ENCODE data around the gene GASK1A. TPM values are rescaled to one million over a fixed set of nuclear protein-coding genes. Genes with fewer than 3 reads are reported as not detected.

Gene GASK1A
- total RNA-seq, 1 experiment from 2014 or later, result 5.4 TPM

GRCh38 chr3:43015991-43016865 is 37.1 kb downstream of the GASK1A start:
- H3K79me2 ChIP-seq (ENCODE audit: insufficient read depth, low read length), result no peaks in the 10 kb centered on the region
- H3K4me2 ChIP-seq (ENCODE audit: insufficient read depth, insufficient read length, low read length), result no peak overlapping the region
- H3K18ac ChIP-seq (ENCODE audit: insufficient read length, low read depth, low read length), result peak overlapping the region; percentile 40
- H3K14ac ChIP-seq (ENCODE audit: insufficient read depth, low read length), result no peak overlapping the region
- no peak for TF ChIP-seq CTCF (conservative IDR thresholded peaks at IDR 0.05)
- no peaks in the 10 kb centered on the region for H4K20me1 ChIP-seq (ENCODE audit: control insufficient read depth, insufficient read depth, insufficient read length)
- no peak overlapping the region for H3K56ac ChIP-seq (ENCODE audit: insufficient read length, low read depth, low read length)
- H3K9me3 ChIP-seq (ENCODE audit: control insufficient read depth, low read depth, low read length), result no peaks in the 10 kb centered on the region
- H4K91ac ChIP-seq (ENCODE audit: insufficient read length, low read depth, low read length), result no peak overlapping the region
- no peaks in the 10 kb centered on the region for H3K23me2 ChIP-seq (ENCODE audit: insufficient read length, low read depth, low read length, poor library complexity, severe bottlenecking)
- H2AFZ ChIP-seq (ENCODE audit: low read length), result no peak overlapping the region
- no peak overlapping the region for H4K5ac ChIP-seq (ENCODE audit: insufficient read length, low read depth, low read length)
- H2BK120ac ChIP-seq (ENCODE audit: low read depth, low read length, poor library complexity, severe bottlenecking), result no peak overlapping the region
- Mint-ChIP-seq H3K4me3 (no peak overlapping the region), H3K36me3 (ENCODE audit: insufficient read depth in 1 of 3, low read depth in 3 of 3) (peaks cover 0 to 2% (median 0%) of the 10 kb centered on the region in 3 experiments; a peak in 1 of 7 replicates), H3K9me3 (peaks cover 0 to 1% of the 10 kb centered on the region in 2 experiments; a peak in 3 of 5 replicates), H3K4me1 (no peaks in the 10 kb centered on the region), H3K27me3 (ENCODE audit: low read depth) (peaks cover 3% of the 10 kb centered on the region), H3K27ac (no peak overlapping the region)
- no peak overlapping the region for H2AK5ac ChIP-seq (ENCODE audit: insufficient read length, low read length)
- no peak overlapping the region for H3T11ph ChIP-seq (ENCODE audit: low read length)
- H3K27me3 ChIP-seq (ENCODE audit: insufficient read depth, low read length), result no peaks in the 10 kb centered on the region
- no peak overlapping the region for H2BK15ac ChIP-seq (ENCODE audit: low read depth, low read length)
- H2BK20ac ChIP-seq (ENCODE audit: low read depth, low read length, poor library complexity, severe bottlenecking), result no peak overlapping the region
- H3K4me1 ChIP-seq (ENCODE audit: insufficient read depth, low read length), result no peaks in the 10 kb centered on the region
- no peak for DNase-seq
- H4K8ac ChIP-seq (replicated peaks; ENCODE audit: insufficient read length, low read depth, low read length), result no peak overlapping the region
- H2BK5ac ChIP-seq (ENCODE audit: insufficient read length, low read length), result no peak overlapping the region
- no peaks in the 10 kb centered on the region for H3K79me1 ChIP-seq (ENCODE audit: insufficient read depth, low read depth, low read length, poor library complexity, severe bottlenecking)
- H3K23ac ChIP-seq (ENCODE audit: insufficient read length, low read depth, low read length), result no peak overlapping the region
- H2BK12ac ChIP-seq (ENCODE audit: insufficient read length, low read depth, low read length), result no peak overlapping the region
- WGBS (ENCODE audit: extremely low coverage, insufficient read length, low lambda C conversion rate), result no CpG with 5 or more reads among the region's 5 CpGs
- no peak overlapping the region for H3K4ac ChIP-seq (ENCODE audit: low read depth, low read length)
- no peak overlapping the region for H3K27ac ChIP-seq (ENCODE audit: insufficient read length, low read depth, low read length)
- no peak overlapping the region for H3K9ac ChIP-seq (ENCODE audit: extremely low read depth, insufficient read length, low read length)

All from H9 (cell line).